Stimulated activated effector memory CD8-positive, alpha-beta T cell treated with anti-CD3 and anti-CD28 coated beads, Interleukin-12 subunit alpha, Interleukin-12 subunit beta, amount 100 ng/mL, for 72 hours (primary cell): ENCODE results near the gene OR5B3.

Source experiments
- ATAC-seq: fragments of 150-1000 bp; cut with Tn5 transposase; 2 replicates; pipeline ENCODE4 v1.10.0; 2021
- DNase-seq, 2 donors: peaks; one replicate each; pipeline ENCODE4 v3.0.0; 2021 to 2022; ENCODE audit warnings: low spot score in 2 of 2
- H3K27ac Mint-ChIP-seq: one replicate; pipeline ENCODE4 v1.8.0; 2022; ENCODE audit warnings: mild to moderate bottlenecking, mixed read lengths
- H3K36me3 Mint-ChIP-seq: one replicate; pipeline ENCODE4 v1.8.0; 2022; ENCODE audit warnings: mild to moderate bottlenecking, mixed read lengths
- H3K4me1 Mint-ChIP-seq: one replicate; pipeline ENCODE4 v1.8.0; 2022; ENCODE audit warnings: mixed read lengths
- H3K4me3 Mint-ChIP-seq: one replicate; pipeline ENCODE4 v1.8.0; 2022; ENCODE audit warnings: mild to moderate bottlenecking, mixed read lengths
- H3K9me3 Mint-ChIP-seq: one replicate; pipeline ENCODE4 v1.8.0; 2022; ENCODE audit warnings: mixed read lengths

Gene OR5B3

DNA sequence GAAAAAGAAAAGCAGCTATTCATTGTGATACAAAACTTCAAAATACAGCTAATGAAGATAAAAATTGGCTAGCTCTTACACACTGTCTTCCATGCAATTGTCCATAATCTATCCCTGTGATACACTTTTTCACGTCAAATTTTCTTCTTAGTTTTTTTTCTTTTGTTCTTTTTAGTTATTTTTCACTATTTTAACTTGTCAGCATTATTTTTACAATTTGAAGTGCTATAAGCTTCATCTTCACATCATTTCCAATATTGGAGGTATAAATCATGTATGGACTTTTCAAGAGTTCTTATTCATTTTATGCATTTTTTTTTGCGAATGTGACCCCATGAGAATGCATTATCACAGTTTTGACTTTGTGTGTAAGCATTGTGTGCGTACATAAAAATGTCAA is 51.9 kb downstream of the OR5B3 start:
- ATAC-seq (no peak), DNase-seq (no peak)
- no peaks in the 10 kb centered on the region for H3K9me3 Mint-ChIP-seq
- no peaks in the 10 kb centered on the region for H3K36me3 Mint-ChIP-seq
- no peak overlapping the region for H3K27ac Mint-ChIP-seq
- H3K4me3 Mint-ChIP-seq: no peak overlapping the region
- H3K4me1 Mint-ChIP-seq: no peaks in the 10 kb centered on the region
